GM18508 (cell line): Measurements from ENCODE around the gene SHOC2.

Experiments used
- ATAC-seq: cut with Tn5 transposase; IDR thresholded peaks from one replicate; pipeline ENCODE4 v1.9.1; 2021; ENCODE audit warnings: moderate number of reproducible peaks; ENCODE audit not compliant: insufficient read depth, unreplicated experiment

The SHOC2 gene

DNA sequence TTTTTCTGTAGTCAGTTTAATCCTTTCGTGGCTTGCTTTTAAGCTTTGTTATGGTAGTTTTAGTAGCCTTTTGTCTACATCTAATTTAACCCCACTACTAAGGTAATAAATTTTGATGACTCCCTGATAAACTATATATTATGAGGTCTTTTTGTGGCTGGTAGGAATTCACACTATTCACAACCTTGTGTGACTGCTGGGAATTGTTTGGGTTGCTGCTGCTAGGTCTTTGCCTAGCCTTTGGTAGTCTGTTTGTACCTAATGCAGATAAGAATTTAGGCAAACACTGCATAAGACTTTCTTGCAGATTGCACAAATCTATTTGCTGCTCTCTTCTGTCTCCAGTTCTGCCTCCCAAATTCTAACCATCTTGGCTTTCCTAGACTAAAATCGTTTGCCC lies 58.3 kb downstream of the SHOC2 start:
- no peak for ATAC-seq

DNA sequence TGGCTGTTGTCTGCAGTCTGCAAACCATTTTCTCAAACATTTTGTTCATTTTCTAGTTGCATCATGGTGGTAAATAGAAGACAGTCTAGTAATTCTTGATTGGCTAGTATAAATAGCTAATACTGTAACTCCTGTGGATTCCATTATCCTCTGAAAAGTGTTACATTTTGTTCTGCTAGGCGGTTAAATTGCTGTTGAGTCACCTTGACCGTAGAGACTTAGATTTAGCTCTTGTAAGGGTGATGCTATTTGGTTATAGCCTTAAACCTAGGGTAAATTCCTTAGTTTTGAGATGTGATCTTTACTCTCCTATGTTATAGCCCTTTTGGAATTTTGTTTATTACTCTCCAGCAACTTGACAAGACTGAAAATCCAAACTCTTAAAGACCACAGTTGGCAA lies 58.8 kb downstream of the SHOC2 start:
- ATAC-seq: no peak

DNA sequence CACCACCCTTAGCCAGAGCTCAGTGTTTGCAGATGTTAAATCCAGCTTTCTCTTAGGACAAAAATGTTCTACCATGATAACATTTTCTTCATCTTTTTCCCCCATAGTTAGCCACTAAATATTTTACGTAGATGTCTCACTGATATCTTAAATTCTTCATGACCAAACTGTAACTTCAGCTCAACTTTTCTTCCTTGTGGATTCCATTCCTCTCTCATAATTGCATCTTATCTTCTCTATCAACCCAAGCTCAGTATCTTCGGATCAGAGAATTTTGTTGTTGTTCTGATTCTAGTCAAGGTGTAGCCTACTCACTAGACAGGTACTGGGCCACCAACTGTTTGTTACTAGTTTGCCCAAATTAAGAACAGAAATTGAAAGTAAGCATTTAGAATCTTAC lies 60.2 kb downstream of the SHOC2 start:
- ATAC-seq: no peak

DNA sequence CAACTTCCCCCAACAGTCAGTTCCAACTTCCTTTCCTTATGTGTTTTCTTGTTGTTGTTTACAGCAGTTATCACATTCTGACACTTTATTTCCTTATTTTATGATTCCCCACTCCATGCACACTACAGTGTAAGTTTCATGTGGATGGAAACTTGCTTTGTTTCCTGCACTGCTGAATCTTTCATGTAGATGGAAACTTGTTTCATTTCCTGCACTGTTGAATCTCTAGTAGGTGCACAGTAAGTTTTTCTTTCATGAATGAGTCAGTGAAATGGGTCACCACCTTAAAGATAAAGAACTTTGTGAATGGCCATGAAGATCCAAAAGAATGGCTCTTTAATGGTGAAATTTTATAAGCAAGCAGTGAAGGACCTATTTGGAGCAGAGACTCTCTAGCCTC lies 61.4 kb downstream of the SHOC2 start:
- ATAC-seq: no peak

DNA sequence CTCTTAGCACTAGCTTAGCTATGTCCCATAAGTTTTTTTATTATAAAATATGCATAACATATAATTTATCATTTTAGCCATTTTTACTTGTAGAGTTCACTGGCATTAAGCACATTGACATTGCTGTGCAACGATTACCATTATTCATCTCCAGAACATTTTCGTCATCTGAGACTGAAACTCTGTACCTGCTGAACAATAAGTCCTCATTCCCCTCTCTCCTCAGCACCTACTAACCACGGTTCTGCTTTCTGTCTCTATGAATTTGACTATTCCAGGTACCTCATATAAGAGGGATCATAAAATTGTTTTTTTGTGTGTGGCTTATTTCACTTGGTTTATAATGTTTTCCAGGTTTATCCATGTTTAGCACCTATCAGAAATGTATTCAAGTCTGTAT lies 64.1 kb downstream of the SHOC2 start:
- ATAC-seq: no peak

DNA sequence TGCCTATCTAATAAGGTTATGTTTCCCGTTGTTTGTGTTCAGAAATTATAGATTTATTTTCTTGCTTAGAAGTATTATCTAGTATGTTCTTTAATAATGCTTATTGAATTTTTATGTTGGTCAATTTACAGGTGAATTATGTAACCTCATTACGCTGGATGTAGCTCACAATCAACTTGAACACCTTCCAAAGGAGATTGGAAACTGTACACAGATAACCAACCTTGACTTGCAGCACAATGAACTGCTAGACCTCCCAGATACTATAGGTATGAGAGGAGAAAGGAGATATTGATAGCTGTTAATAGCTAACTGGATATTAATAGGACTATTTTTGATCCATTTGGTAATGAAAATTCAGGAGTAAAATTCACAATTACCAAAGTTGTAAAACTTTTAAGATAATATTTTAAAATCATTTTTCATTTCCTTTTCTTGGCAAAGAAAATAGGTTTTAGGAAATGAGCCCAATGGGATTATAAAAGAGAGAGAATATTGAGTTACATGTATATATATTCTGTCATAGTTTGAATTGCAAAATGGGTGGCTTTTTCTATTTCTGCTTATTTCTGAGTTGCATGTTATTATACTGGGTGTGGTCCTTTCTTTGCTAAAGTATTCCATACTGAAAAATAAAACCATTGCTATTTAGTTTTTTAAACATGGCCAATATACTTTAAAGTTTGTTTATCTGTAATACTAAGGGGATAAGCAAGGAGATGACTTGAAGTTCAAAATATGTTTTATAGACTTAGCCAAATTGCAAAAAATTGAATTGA lies 66.3 kb downstream of the SHOC2 start:
- ATAC-seq: no peak

DNA sequence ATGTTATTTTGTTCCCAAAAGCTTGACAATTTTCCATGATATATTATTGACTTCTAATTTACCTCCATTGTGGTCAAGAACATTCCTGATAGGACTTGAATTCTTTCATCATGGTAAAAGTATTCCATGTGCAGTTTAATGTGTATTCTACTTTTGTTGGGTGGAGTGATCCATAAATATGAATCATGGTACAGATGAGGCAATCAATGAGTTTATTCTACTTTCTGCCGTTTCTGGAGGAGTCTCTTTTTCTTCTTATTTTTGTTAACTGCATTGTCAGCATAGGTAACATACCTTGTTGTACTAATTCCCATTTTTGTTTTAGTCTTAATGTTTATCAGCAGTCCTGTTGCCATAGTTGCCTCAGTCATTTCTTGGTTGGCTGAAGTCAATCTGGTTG lies 69.6 kb downstream of the SHOC2 start:
- ATAC-seq: no peak

DNA sequence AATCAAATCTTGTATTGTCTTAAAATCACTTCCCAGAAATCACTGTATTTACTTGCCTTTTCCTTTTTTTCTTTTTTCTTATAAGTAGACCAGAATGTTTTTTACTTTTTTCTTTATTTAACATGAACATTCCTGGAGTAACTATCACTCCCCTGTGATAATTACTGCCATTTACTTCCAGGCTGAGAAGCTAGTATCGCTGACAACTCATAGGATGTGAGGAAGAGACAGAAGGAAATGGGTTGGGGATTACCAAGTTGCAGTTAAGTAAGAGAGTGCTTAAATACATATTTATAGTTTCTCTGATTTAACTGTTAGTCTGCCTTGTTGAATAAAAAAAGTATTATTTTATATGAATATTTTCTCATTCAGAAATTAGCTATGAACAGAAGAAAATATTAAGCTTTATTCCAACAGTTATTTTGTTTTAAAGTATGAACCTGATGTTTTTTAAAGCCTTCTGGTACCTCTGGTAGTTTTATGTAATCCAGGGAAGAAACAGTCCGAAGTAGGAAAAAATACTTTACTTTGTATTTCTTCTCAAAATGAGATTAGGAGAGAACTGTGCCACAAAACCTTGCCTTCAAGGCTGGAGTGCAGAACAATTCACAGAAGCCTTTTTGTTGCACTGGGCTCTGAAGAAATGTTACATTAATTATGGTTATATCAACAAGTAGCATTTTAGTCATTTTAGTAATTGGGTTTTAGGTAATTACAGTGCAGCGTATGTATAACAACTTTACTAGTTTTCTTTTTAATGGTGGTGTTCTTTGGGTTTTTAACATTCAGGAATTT lies 72.8 kb downstream of the SHOC2 start:
- no peak for ATAC-seq

DNA sequence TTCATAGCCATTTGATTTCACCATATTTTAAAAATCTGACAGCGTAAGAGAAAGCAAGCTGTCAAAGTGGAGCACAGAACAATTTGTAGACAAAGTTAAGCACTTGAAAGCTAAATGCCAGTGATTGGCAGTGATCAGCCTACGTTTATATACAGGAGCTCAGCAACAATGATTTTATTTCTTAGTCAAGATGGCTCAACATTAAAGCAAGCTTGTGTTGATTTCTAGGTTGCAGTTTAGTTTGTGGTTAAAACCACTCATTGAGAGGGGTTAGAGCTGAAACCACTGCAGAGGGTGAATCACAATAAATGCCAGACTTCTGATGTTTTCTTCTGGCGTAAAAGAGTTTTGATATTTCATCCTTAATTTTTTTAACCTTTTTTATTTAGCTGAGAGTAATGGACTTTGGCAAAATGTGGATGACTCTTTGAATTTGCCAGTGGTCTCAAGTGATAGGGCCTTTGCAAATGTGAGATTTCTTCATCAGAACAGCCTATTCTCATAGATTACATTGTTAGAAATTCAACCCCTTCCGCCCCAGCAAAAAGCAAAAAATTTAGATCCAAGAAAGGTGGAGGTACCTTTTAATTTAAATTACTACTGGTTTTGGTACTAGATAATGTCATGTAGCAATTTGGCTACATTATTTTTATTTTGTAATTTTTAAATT lies 73.8 kb downstream of the SHOC2 start:
- ATAC-seq: no peak

DNA sequence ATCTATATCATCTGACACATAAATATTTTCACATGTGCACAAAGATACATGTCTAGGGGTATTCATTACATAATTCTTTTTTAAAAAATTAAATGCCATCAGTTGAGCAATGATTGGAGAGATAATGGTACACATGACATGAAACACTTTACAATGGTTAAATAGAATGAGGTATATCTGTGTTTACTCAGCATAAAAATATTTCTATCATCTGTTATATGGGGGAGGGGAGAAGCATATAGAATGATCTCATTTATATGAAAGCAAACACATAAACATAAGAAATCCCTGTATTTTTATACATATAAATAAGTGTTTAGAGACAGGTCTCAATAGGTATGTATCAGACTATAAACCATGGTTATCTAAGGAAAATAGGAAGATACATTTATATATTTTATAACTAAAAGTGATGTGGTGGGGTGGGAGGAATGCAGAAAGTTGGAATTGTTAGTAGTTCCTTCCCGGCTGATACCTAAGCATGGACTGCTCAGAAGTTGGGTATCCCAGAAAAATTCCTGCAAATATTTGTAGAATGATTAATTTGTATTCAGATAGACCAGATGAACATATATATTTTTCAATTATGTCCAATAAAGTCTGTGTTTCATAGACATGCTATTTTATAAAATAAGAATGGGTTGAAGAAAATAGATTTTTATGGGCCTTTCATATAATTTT lies 75.1 kb downstream of the SHOC2 start:
- no peak for ATAC-seq

DNA sequence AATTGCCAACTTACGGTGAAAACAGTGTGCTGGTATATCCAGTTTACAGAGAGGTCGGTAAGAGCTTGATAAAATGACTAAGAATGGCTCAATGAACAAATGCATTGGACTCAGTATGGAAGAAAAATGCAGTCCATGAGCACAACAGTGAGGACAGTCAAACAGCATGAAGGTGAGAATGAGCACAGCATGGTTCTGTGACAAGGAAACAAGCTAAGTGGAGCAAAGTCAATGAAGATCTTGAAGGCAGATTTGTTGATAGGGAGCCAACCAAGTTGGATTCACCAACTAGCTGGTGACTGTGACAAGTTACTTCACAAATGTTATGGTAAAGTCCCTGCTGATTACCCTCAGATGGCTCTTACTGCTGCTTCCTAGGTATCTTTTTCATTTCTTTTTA lies 75.9 kb downstream of the SHOC2 start:
- ATAC-seq: no peak

DNA sequence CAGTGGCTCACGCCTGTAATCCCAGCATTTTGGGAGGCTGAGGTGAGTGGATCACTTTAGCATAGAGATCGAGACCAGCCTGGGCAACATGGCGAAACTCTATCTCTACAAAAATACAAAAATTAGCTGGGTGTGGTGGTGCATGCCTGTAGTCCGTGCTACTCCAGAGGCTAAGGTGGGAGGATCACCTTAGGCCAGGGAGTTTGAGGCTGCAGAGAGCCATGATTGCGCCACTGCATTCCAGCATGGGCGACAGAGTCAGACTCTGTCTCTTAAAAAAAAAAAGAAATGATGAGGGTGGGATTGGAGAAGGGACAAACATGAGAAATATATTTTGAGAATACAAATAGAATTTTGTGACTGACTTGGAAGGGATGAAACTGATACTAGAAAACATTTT lies 76.9 kb downstream of the SHOC2 start:
- ATAC-seq: no peak

DNA sequence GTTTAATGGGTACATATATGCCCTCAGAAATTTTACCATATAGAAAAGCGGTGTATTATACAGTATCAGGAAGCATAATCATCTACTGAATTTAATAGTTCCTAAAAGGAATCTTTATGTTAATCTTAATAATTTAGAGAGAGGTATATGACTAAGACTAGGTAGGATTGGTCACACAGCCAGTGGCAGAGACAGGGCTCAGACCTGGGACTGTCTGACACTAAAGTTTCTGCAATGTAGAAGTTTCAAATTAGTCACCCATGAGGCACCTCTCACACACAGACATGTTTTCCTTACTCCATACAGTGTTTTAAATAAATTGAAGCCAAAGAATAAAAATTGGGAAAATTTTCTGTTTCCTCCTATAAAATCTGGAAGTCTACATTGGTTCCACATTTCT lies 84.6 kb downstream of the SHOC2 start:
- no peak for ATAC-seq

DNA sequence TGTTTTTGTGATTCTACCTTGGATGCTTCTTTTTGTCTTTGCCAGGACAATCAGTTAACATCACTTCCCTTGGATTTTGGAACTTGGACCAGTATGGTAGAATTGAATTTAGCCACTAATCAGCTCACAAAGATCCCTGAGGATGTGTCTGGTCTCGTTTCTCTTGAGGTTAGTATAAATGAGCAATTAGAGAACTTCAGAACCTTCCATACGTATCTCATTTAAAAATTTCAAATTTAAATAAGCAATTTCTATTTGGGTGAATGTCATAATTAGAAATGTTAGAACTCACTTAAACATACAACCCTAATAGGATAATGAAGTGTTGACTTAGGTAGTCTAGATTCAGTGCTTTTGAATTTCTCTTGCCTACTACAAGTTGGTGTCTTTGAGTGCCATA lies 88.1 kb downstream of the SHOC2 start:
- no peak for ATAC-seq

DNA sequence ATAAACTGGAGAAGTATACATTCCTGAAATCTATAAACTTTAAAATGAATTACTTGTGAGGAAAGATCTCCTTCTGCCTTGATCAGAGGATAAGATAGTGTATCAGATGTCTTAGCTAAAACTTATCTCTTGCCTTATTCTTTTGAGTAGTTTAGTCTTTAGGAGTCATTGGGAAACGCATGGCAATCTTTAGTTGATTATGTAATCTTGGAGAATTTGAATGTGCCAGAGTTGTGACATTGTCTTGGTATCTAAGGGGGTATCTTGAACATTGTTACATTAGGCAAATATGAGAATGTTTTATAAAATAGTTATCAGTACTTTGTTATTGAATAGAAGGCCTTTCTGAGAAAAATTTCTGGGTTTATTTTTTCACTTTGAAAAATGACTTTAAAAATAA lies 95.8 kb downstream of the SHOC2 start:
- ATAC-seq: no peak

DNA sequence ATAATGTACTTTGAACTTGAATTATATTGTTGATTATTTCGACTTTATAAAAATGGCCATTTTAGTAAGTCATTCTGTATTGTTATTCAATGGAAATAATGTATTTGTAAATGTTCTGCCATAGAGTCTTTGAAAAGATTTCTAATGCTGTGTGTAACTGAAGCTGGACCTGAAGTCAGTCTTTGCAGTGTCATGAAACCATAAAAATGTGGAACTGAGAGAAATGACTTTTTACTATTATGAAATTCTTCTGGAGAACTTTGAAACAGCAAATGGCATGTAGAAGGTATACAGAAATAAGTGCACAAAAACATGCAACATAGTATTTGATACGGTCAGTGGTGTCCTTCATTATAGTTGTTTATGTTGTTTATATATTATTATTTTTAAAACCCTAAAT lies 97.7 kb downstream of the SHOC2 start:
- no peak for ATAC-seq

DNA sequence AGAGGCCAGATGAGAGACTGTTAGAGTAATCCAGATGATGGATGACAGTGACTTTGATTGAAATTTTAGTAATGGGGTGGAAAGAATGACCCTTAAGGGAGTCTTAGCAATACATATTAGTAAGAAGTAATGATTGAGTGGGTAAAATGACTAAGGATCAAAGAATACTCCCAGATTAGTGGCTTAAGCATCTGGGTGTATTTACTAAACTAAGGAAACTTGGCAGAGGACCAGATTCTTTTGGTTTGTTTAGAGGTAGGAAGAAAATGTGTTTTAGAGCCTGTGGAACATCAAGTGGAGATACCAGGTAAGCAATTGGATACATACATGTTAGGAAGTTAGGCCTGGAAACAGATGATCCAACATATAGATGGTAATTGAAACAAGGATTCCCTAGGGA lies 98.6 kb downstream of the SHOC2 start:
- no peak for ATAC-seq

DNA sequence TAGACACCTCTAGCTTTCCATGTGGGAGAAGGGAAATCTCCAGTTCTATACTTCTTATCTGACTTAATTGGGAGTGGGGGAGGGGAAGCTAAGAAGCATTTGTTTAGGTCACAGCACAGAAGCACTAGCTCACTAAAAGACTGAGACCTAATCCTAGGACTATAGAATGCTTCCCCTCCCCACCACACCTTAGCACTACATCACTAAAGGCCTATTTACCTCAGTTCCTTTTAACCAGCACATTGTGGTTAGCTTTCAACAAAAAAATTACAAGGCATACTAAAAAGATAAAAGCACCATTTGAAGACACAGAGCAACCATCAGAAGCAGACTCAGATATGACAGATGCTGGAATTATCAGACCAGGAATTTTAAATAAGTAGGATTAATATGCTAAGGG lies 103.7 kb downstream of the SHOC2 start:
- ATAC-seq: no peak

DNA sequence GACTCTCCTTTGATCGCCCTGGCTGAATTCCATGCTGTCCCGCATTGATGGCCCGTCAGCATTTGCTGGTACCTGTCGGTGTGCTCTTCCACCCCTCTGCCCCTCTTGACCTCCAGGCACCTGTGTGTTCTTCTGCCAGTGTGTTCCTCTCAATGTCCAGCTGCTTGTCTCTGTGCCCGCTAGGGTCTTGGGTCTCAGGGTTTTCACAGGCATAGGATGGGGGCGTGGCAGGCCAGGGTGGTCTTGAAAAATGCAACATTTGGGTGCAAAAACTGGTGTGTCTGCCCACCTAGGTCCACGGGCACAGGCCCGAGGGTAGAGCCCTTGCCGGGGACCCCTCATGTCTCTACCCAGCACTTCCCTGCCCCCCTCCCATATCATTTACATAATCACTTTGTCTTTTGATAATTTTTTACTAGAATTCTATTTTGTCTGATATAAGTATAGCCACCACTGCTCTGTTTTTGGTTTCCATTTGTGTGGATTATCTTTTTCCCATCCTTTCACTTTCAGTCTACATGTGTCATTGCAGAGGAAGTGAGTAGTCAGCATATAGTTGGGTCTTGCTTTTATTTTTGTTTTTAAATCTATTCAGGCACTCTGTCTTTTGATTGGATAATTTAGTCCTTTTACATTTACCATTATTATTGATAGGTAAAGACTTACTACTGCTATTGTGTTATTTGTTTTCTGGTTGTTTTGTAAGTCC lies 110.8 kb downstream of the SHOC2 start:
- ATAC-seq: peak; percentile 65

DNA sequence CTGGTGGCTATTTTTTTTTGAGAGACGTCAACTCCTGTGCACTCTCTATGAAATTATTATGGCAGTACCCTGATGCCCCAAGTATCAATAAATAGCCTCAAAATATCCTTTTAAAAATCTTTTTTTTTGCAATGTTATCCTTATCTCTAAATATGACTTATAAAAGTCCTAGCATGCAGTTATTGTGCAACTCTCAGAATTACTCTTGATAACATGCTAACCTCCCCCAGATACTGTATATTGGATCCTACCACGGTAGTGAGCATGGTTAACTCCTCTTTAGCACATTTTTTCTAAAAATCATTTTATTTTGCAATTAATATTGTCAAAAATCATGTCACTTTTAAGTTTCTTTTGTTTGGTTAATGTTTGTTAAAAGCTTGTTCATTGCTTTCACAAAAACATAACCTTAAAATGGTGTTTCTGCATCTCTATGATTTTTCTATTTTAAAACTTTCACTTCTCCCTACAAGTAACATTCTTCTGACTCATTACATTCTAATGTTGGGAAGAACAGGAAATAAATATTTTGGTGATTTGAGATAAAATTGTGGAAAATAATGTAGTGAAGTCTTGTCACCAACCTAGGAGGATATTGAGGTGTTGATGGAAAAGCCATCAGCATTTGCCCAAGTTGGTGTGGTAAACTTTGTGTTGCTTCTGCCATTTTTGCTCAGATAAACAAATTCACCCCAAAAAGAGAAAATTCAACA lies 115.3 kb downstream of the SHOC2 start:
- no peak for ATAC-seq
